Stimulated activated CD8-positive, alpha-beta memory T cell treated with anti-CD3 and anti-CD28 coated beads, Interleukin-4, amount 100 ng/mL, for 48 hours (primary cell): ENCODE results near the gene ZMIZ1.

Experiments
- DNase-seq: peaks from one replicate; pipeline ENCODE4 v3.0.0-alpha.2; 2020

The ZMIZ1 gene

GRCh38 chr10:79178614-79179163, 109.9 kb downstream of the ZMIZ1 start:
- DNase-seq = no peak

GRCh38 chr10:79179164-79179956, 110.6 kb downstream of the ZMIZ1 start:
- no peak for DNase-seq

- DNase-seq = no peak
Observed at GRCh38 chr10:79179957-79180309, 111.2 kb downstream of the ZMIZ1 start.

GRCh38 chr10:79180414-79181221, 111.9 kb downstream of the ZMIZ1 start:
- DNase-seq = no peak

GRCh38 chr10:79181227-79181626, 112.5 kb downstream of the ZMIZ1 start:
- no peak for DNase-seq

GRCh38 chr10:79181698-79182521, 113.1 kb downstream of the ZMIZ1 start:
- no peak for DNase-seq

DNA sequence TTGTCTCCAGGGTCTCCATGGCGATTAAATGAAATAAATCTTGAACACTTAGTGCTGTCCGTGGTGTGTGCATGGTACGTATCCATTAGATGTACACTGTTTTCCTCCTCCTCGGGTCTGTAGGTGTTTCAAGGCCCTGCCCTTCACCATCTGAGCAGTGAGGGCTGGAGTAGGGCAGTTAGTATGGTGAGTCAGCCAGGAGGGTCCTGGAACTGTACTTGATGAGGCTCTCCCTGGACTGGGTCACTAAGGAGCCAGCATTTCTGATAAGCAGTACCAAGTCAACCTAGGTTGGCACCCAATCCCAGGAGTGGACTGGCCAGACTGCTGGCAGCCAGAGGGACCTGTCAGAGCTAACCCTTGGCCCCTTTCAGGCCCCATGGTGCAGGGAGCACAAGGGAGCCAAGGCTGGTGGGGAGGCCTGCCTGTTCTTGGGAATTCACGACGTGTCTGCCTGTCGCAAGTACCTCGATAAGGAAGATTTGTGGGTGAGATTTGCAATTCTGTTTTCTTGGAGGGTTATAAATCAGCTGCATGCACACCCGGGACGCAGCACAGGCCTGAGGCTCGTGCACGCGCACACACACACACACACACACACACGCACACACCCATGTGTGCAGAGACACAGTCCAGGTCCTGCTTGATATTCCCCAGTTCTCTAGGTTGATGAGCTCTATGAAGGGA, 114.2 kb downstream of the ZMIZ1 start:
- no peak for DNase-seq

- DNase-seq = no peak
Observed at GRCh38 chr10:79183468-79183865, 114.7 kb downstream of the ZMIZ1 start.

GRCh38 chr10:79184145-79184625, 115.4 kb downstream of the ZMIZ1 start:
- no peak for DNase-seq

- no peak for DNase-seq
Observed at GRCh38 chr10:79184657-79185056, 115.9 kb downstream of the ZMIZ1 start.

DNA sequence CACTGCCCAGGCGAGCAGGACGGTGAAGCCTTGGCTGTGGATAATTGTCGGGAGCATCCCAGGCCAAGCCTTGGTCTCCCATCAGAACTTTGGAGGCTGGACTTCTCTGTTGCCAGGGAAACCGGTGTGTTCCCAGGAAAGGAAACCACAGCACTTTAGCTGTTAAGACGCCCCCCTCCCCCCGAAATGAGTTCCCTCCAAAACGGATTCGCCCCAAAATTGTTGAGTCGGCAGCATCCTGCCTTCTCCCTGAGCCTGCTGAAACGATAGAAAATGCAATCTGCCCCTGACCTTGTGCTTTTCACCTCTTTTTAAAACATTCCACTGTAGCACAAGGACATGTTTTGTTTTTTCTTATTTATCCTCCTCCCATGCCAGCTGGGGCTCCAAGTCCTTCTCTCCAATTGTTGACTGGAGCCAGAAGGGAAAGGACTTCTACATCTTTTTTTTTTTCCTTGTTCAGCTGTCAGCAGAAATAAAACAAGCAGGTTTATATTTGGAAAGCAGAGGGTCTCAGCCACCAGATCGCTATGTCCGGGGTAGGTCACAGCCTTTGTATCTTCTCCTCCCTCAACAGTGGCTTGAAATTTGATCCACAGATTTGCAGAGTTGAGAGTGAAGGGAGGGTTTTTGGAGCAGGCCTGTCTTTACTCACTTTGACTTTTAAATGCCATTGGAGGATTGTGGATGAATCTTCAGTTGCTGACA, 116.5 kb downstream of the ZMIZ1 start:
- no peak for DNase-seq

DNA sequence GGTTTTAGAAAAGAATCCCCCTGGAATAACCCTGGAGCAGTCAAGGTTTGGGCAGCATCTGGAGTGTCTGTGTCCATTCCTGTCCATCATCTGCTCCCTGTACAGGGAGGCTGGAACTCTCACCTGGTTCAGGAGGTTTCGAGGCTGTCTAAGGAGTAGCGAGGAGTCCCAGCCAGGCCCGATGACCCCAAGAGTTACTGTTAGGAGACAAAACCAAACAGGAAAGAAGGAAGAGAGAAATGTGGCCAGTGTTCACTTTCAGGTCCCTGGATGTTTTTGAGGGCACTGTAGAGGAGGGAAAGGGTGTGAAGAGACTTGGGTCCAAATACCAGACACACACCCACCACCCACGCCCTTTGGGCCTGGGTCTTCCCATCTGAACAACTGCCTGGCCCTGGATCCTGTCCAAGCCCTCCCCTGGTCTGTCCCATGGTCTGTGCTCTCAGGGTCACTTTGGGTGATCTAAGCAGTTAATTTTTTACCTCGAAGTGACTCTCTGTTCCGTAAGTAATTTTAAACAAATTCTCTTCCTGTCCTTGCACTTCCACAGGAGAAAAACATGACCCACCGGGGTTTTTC, 117.1 kb downstream of the ZMIZ1 start:
- DNase-seq = no peak

- DNase-seq = no peak
Observed at GRCh38 chr10:79186486-79187120, 117.8 kb downstream of the ZMIZ1 start.

DNA sequence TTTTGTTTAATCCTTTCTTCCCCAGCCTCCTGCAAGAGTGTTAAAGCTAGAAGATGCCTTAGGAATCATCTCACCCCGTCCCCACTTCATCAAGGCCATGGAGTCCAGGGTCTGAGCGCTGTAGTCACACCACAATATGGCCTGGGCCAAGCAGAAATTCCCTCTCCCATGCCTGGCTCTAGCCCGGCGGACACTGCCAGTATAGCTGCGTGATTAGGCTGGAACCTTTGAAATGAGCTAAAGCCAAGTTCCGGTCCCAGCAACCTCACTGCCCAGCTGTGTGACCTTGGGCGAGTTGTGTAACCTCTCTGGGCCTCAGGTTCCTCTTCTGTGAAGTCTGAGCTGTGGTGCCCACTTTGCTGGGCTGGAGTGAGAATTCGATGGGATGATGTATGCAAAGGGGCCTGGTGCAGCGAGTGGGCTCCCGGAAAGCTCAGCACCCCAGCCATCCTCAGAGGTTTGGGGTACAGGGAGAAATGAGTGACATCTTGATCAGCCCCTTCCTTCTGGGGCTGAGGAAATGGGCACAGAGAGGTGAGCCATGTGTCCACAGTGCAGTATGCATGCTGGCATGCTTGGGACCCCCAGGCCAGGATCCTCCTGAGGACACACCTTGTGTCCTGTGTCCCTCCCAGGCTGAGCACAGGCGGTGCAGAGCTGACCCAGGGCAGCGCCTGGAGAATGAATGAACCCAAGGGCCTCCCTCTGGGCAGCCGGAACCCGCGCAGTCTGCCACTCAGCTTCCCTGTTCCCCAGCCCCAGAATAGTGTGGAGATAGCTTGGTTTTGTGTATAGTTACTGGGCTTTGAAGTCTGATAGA, 118.6 kb downstream of the ZMIZ1 start:
- DNase-seq = no peak

GRCh38 chr10:79188154-79188965, 119.6 kb downstream of the ZMIZ1 start:
- no peak for DNase-seq

GRCh38 chr10:79189181-79189580, 120.4 kb downstream of the ZMIZ1 start:
- DNase-seq = no peak

DNA sequence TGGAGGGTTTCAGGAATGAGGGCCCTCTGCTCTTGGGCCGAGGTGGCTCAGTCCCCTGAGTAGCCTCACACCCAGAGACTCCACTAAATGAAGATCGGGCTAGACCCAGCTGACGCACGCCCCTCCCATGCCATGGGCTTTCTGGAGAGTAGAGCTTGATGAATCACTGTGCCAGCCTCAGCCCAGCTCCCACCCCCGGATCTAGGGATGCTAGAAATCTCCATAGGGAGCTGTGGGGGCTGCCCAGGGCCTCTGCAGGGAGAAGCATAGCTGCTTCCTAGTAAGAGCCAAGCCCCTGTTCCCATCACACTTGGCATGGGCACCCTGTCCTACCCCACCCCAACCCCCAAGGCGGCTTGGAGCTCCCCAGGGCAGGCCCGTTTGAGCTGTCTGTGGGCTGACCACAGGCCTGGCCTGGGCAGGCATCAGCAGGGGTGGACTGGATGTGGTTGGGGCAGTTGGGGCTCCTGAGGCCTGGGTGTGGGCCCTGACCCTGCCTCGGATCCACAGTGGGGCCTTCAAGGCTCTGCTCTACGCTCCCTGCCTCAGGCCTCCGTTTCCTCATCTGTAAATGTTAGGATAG, 121.2 kb downstream of the ZMIZ1 start:
- DNase-seq = no peak

DNA sequence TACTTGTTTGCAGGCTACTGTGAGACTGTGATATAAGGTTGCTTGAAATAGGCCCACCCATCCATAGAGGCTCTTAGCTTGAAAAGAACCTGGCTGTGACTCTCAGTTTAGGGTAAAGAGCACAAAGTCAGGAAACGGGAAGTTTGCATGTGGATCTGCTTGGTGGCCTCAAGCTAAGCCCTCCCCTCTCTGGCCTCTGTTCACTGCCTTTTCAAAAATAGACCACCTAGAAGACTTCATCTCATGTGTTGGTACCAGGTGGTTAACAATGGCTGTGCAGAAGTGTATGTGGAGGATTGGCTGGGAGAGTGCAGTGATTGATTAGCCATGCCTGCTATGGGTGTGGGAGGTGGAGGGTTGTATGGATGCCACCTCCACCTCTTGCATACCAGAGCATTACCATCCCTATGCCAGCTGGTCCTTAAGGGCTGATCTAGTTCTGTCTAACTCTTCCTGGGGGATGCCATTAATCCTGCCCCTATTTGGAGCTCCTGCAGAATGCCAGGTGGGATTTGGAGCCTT, 122.0 kb downstream of the ZMIZ1 start:
- DNase-seq = no peak
